Frontal cortex (tissue), 4 donors: Measurements from ENCODE around the gene FURIN. TPM values are rescaled to one million over a fixed set of nuclear protein-coding genes. Genes with fewer than 3 reads are reported as not detected.
A peak's percentile ranks its signal among the peaks of the same experiment; 100 is the strongest.
"Not testable (repeated sequence)": the region's sequence is repeated elsewhere in the genome, so short reads cannot be mapped to it uniquely, and the experiment has no call there.

Experiments
- DNase-seq, 2 donors: peaks; one replicate each; pipeline ENCODE4 v3.0.0; 2012; ENCODE audit warnings: low spot score in 2 of 2
- FAIRE-seq: peaks from 2 replicates; lab custom pipeline; 2012; peaks lifted over from hg19 to GRCh38; lab: Jason Lieb, UNC
- total RNA-seq: library from RNA; depleted of rRNA; stranded (reverse); fragments of >200 nt; gene quantifications from one replicate; pipeline ENCODE4 v1.2.3, GENCODE V29; 2014
- donor health status: control.
- donor health status: control.
- donor health status: control.

Gene FURIN
- total RNA-seq, 1 donor from 2014 or later, result 9.4 TPM

- DNase-seq (no peak), FAIRE-seq (no peak)
Measured at GRCh38 chr15:90866161-90866715, 2.1 kb upstream of the FURIN start.

GRCh38 chr15:90866800-90867199 lies 1.6 kb upstream of the FURIN start:
- DNase-seq (no peak), FAIRE-seq (no peak)

- FAIRE-seq, result no peak
- DNase-seq, result no peak
Measured at GRCh38 chr15:90869140-90869541, 753 bp downstream of the FURIN start.

DNA sequence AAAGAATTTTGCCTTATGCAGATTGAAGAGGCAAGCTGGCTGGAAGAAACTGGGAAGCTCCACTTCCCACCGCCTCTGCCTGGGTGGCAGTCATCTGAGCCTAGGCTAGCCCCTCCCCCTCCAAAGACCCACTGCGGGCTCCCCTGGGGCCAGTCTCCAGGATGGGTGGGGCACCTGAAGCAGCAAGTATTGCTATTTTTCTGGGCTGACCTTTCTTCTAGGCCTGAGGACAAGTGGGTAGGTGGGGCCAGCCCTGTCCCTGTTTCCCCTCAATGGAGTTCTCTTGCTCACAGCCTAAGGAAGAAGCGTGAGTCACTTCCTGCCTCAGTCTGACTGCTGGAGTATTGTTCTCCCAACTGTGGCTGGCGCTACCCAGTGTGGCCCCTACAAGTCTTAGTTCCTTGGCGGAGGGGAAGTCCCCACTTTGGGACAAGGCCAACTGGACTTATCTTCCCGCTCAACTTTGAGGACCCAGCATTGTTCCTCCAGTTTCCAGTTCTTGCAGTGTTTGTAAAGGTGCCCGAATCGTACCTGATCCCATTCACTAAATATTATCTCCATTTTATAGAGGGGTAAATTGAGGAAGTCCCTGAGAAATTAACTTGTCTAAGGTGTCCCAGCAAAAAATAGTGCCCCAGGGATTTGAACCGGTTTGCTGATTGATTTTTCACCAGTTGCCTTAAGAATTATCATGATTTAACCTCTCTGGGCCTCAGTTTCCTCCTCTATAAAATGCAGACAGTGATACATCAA lies 1.4 kb downstream of the FURIN start:
- FAIRE-seq (no peak), DNase-seq (peak in 1 of 2 donors; percentile 56)

DNA sequence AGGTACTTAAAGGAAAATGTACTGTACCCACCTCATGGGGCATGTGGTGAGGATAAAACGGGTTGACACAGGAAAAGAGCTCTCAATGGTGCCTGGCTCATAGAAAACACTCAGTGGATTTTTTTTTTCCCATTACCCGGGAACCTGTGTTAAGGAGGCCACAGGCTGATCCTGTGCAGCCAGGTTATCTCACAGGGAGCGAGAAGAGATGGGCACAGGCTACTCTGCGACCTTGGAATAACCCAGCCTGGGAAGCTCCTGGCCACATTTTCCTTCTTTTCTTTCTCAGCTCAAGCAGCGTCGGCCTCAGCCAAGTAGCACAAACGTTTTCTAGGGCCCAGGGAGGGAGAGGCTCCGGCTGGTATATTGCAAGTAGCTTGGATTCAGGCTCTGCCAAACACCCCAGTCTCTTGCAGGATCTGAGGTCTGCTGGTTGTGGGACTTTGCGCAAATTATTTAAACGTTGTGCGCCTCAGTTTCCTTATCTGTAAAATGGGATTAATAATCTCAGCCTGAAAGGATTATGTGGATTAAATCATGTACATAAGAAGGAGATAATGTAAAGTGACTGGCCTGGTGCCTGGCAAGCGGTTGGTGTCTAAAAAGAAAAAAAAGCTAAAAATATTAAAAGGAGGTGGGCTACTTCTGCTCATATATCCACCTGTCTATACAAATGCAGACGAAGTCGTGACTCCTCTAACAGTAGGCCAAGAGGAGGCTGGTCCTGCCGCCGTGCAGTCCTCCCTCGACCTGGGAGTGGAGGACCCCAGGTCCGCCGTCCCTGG lies 2.2 kb downstream of the FURIN start:
- DNase-seq (no peak), FAIRE-seq (no peak)

GRCh38 chr15:90871139-90871715 lies 2.8 kb downstream of the FURIN start:
- DNase-seq (no peak), FAIRE-seq (no peak)

GRCh38 chr15:90871716-90872485 lies 3.5 kb downstream of the FURIN start:
- FAIRE-seq, result no peak
- DNase-seq, result peak in 1 of 2 donors; percentile 68

DNA sequence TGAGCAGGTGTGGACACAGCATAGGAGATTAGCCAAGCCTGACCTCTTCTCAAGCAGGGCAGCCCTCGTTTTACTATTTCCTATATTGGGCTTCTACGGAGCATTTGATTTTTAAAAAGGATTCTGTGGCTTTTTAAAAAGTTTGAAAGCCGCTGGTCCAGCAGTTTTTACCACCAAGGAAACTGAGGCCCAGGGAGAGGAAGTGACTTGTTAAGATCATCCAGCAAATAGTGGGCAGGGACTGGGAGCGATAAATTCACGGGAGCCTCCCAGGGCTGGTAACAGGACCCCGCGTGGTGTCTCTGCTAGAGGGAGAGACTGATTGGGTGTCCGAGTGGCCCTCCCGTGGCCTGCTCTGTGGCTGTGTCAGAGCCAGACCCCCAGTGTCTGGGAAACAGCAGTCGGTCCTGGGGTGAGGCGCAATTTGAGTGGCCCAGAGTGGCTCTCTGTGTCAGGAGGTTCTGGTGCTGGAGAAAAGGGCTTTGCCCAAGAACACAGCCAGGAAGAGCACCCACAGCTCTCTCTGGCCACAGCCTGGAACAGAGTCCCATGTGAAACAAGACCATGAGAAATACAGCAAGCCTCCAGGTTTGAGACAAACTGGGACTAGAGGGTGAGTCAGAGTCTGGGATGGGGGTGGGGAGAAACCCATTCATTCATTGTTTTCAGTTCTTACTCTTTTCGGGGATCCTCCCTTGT lies 4.2 kb downstream of the FURIN start:
- no peak for FAIRE-seq
- peak in 1 of 2 donors; percentile 57 for DNase-seq

DNA sequence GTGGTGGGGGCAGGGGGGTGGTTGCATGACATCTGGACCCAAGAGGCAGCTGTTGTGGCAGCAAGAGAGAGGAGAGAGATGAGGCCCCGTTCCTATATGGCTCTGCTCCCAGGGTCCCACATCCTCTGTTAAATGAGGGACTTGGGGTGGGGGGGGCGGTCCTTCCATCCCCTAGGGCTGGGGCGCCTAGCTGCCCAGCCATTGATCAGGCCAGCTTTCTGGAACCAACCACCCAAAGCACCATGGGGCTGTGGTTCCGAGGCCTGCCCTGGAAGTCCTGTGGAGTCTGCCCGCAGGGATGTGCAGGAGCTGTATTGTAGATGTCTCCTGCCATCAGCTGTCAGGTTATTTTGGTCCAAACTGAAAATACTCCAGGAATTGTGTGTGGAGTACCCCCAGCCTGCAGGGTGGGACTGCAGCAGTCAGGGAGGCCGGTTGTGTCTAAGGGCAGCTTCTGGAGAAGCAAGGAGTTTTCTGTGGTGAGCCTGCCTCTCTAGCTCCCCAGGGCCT lies 5.2 kb downstream of the FURIN start:
- FAIRE-seq (no peak), DNase-seq (no peak)

DNA sequence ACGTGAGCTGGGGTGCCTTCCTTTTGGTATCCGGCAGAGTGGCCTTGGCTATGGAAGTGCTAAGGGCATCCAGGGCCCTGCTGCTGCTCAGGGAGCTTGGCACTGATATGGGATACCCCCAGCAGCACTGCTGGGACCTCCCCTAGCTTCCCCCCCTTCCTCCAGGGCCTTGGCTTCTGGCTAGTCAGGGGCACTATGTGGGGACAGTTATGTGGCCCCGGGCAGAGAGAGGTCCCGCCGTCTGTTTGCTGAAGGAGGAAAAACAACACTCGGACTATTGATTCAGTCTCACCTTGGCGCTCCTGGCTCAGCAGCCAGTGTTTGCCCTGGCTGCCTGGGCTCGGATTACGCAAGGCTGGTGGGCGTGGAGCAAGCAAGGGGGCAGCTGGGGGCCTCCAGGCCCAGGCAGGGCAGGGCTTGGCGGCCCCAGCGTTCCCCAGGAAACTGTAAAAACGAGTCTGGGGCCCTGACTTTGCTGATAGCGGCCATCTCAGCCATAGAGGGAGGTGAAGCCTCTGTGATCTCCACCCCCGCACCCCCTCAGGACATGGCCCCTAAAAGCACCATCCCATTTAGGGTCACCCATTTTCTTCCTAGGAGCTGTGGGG lies 5.7 kb downstream of the FURIN start:
- no peak for FAIRE-seq
- DNase-seq, result no peak

DNA sequence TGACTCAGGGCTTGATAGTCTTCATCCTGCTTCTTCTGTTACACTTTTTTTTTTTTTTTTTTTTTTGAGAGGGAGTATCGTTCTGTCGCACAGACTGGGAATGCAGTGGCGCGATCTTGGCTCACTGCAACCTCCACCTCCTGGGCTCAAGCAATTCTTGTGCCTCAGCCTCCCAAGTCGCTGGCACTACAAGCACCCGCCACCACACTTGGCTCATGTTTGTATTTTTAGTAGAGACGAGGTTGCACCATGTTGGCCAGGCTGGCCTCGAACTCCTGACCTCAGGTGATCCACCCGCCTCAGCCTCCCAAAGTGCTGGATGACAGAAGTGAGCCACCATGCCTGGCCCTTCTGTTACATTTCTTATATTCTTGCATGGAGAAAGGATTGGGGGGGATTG lies 6.6 kb downstream of the FURIN start:
- FAIRE-seq, DNase-seq: not testable (repeated sequence)

DNA sequence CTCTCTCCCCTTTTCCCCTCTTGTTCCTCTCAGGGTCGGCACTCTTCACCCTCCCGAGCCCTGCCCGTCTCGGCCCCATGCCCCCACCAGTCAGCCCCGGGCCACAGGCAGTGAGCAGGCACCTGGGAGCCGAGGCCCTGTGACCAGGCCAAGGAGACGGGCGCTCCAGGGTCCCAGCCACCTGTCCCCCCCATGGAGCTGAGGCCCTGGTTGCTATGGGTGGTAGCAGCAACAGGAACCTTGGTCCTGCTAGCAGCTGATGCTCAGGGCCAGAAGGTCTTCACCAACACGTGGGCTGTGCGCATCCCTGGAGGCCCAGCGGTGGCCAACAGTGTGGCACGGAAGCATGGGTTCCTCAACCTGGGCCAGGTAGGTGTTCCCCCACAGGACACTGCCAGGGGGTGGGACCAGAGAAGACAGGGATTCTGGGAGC lies 7.2 kb downstream of the FURIN start:
- no peak for FAIRE-seq
- DNase-seq, result no peak

DNA sequence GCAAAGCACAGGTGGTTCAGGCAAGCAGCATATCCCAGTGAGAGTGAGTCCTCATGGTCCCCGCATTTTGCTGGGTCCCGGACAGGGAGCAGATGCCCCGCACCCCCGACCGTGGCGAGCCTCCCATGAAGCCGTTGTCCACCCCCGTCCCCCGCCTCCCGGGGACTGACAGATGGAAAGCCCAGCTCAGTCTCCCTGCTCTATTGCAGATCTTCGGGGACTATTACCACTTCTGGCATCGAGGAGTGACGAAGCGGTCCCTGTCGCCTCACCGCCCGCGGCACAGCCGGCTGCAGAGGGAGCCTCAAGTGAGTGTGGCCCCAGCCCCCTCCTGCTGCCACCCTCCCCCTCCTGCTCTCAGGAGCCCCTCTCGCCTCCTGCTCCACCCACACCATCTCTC lies 7.7 kb downstream of the FURIN start:
- no peak for FAIRE-seq

GRCh38 chr15:90876512-90877170 lies 8.3 kb downstream of the FURIN start:
- DNase-seq (no peak), FAIRE-seq (no peak)

More for the DNA sequence above, 7.7 kb downstream of the FURIN start:
- no peak for DNase-seq

DNA sequence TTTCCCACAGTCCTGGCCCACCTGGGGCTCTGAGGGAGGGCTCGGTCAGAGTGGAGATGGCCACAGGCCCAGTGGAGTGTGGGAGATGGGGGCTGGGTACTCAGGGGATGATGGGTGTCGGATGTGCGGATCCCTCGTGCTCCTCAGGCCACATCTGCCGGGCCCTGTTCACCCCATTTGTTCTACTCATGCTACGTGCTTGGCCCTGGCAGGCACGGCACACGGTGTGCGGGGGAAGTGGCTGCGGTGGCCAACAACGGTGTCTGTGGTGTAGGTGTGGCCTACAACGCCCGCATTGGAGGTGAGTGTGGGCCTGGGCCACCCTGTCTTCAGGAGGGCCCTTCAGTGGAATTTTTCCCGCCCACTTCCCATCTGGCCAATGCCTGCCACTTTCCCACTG lies 8.9 kb downstream of the FURIN start:
- no peak for FAIRE-seq
- DNase-seq, result no peak

- FAIRE-seq, result no peak
- DNase-seq, result no peak
Measured at GRCh38 chr15:90877996-90878395, 9.6 kb downstream of the FURIN start.

- no peak for FAIRE-seq
- DNase-seq, result no peak
Measured at GRCh38 chr15:90878660-90879059, 10.3 kb downstream of the FURIN start.

- no peak for FAIRE-seq
- DNase-seq, result no peak
Measured at GRCh38 chr15:90879730-90880366, 11.5 kb downstream of the FURIN start.
